Gastrocnemius medialis (tissue), 4 donors: ENCODE results near the gene MED26. TPM values are rescaled to one million over a fixed set of nuclear protein-coding genes. Genes with fewer than 3 reads are reported as not detected.

Source experiments
- ATAC-seq, 2 donors: fragments of 150-250 bp; one replicate each; pipeline ENCODE4 v1.9.1; 2016
- DNase-seq, 2 donors: peaks; one replicate each; pipeline ENCODE4 v3.0.0-alpha.2; 2019
- H3K27ac ChIP-seq, 4 donors: fragments of 200-600 bp; sonication (generic); 1 replicate in 1 of 4; 2 replicates in 3 of 4; pipeline ENCODE4 v1.5.1; 2016 to 2018; ENCODE audit warnings: mild to moderate bottlenecking in 2 of 4, moderate library complexity in 1 of 4
- H3K27me3 ChIP-seq, 3 donors: fragments of 200-600 bp; sonication (generic) in 2 of 3; 1 replicate in 1 of 3; 2 replicates in 2 of 3; pipeline versions ENCODE4 v1.5.1 to v1.6.0; 2016 to 2019; ENCODE audit warnings: mild to moderate bottlenecking in 1 of 3, moderate library complexity in 1 of 3
- H3K36me3 ChIP-seq, 2 donors: fragments of 200-600 bp; sonication (generic) in 1 of 2; one replicate each; pipeline ENCODE4 v1.5.1; 2017 to 2018
- H3K4me1 ChIP-seq, 2 donors: fragments of 200-600 bp; sonication (generic) in 1 of 2; one replicate each; pipeline ENCODE4 v1.5.1; 2016 to 2017; ENCODE audit warnings: mild to moderate bottlenecking in 2 of 2
- H3K4me3 ChIP-seq, 4 donors: fragments of 200-600 bp; sonication (generic) in 3 of 4; 1 replicate in 1 of 4; 2 replicates in 3 of 4; pipeline ENCODE4 v1.5.1; 2016 to 2019; ENCODE audit warnings: mild to moderate bottlenecking in 2 of 4
- H3K9me3 ChIP-seq, 3 donors: fragments of 200-600 bp; sonication (generic) in 2 of 3; 1 replicate in 1 of 3; 2 replicates in 2 of 3; pipeline ENCODE4 v1.5.1; 2016 to 2019
- POLR2A ChIP-seq, 2 donors: fragments of 450-650 bp; IDR thresholded peaks; one replicate each; pipeline ENCODE4 v1.6.1; 2017; ENCODE audit warnings: antibody characterized with exemption in 2 of 2, mild to moderate bottlenecking in 2 of 2, moderate library complexity in 2 of 2
- in situ Hi-C, 4 donors: fragments of 200-750 bp; cut with MboI; loops; one replicate each; pipeline versions ENCODE4 v1.15.0 to v1.8.0; 2017; ENCODE audit warnings: low sequenced_read_pairs in 4 of 4
- intact Hi-C: fragments of 100-400 bp; cut with DNase I; formaldehyde crosslinking; loops from one replicate; pipeline ENCODE4 v1.15.1; 2023; ENCODE audit warnings: low total_unique reads
- total RNA-seq, 4 donors: library from RNA; depleted of rRNA; stranded (reverse); fragments of >200 nt; gene quantifications; one replicate each; pipeline versions ENCODE4 v1.1.0 to v1.2.3, GENCODE V29; 2016
- TF ChIP-seq, protein P1 (sequence below), 5 experiments: fragments of 450-650 bp in 3 of 5; fragments of 200-600 bp in 2 of 5; sonication (generic) in 2 of 5; IDR thresholded peaks in 4 of 5; conservative IDR thresholded peaks in 1 of 5; 1 replicate in 4 of 5; 2 replicates in 1 of 5; pipeline ENCODE4 v1.5.1; 2016 to 2019; ENCODE audit warnings: antibody characterized with exemption in 5 of 5, mild to moderate bottlenecking in 3 of 5, moderate library complexity in 3 of 5

The MED26 gene
- total RNA-seq, 4 donors from 2014 or later, result 5.7 to 15.7 (median 9.4) TPM

DNA sequence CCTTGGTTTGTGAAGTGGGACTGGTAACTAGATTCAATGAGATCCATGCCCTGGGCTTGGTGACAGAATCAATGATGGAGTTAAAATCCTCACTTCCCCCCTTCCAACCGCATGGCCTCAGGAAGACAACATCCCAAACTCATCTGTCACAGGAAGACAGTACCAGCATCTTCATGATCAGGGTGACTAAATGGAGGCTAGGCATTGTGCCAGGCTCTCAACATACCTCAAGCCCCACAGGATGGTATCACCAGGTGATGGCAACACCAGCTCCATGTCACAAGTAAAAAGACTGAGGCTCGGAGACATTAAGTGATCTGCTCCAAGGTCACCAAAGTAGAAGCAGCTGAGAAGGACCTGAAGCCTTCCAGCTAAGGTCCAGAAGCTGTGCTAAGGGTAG, 14.2 kb downstream of the MED26 start:
- H3K4me3 ChIP-seq, result no peak overlapping the region
- ATAC-seq, result no peak
- in situ Hi-C loops, result no loop called here

DNA sequence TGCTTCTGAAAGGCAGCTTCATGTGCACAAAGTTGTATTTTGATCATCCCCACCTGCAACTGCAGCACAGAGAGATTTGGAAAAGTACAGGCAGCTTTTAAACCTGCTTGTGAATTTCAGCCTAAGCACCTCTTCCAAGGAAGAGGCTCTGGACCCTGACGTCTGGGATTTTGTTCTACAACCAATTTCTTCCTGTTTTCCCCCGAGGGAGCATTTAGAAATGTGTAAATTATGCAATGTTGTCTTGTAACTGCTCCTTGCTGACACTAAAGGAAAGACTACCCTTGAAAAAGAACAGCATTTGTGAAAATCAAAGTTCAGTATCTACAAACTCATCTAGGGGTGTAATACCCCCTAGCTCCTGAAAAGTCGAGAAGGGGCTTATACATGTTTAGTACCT, 15.4 kb downstream of the MED26 start:
- TF ChIP-seq, protein P1, sequence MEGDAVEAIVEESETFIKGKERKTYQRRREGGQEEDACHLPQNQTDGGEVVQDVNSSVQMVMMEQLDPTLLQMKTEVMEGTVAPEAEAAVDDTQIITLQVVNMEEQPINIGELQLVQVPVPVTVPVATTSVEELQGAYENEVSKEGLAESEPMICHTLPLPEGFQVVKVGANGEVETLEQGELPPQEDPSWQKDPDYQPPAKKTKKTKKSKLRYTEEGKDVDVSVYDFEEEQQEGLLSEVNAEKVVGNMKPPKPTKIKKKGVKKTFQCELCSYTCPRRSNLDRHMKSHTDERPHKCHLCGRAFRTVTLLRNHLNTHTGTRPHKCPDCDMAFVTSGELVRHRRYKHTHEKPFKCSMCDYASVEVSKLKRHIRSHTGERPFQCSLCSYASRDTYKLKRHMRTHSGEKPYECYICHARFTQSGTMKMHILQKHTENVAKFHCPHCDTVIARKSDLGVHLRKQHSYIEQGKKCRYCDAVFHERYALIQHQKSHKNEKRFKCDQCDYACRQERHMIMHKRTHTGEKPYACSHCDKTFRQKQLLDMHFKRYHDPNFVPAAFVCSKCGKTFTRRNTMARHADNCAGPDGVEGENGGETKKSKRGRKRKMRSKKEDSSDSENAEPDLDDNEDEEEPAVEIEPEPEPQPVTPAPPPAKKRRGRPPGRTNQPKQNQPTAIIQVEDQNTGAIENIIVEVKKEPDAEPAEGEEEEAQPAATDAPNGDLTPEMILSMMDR (IDR thresholded peaks at IDR 0.05 in 4 of 5, conservative IDR thresholded peaks at IDR 0.05 in 1 of 5), result no peak
- TF ChIP-seq POLR2A (IDR thresholded peaks at IDR 0.05), result no peak
- no peak for ATAC-seq
- Histone ChIP-seq H3K27ac (peak overlapping the region; percentile 79 to 87 (median 83)), H3K36me3 (no peaks in the 10 kb centered on the region), H3K9me3 (no peaks in the 10 kb centered on the region), H3K27me3 (no peaks in the 10 kb centered on the region), H3K4me3 (no peak overlapping the region), H3K4me1 (peaks cover 63 to 68% of the 10 kb centered on the region in 2 donors)
- no peak for DNase-seq
- in situ Hi-C loops, result no loop called here
- intact Hi-C loops, result loop anchor here (2.0 kb wide), 1 partner anchor 58 kb away; no protein-coding TSS in a partner anchor

More for the DNA sequence above, 14.2 kb downstream of the MED26 start:
- TF ChIP-seq, protein P1 (IDR thresholded peaks at IDR 0.05 in 4 of 5, conservative IDR thresholded peaks at IDR 0.05 in 1 of 5), result no peak
- no peak for TF ChIP-seq POLR2A (IDR thresholded peaks at IDR 0.05)
- Histone ChIP-seq H3K27ac (peak overlapping the region; percentile 26 to 84 (median 80)), H3K27me3 (no peaks in the 10 kb centered on the region), H3K9me3 (no peaks in the 10 kb centered on the region), H3K4me1 (peaks cover 63 to 68% of the 10 kb centered on the region in 2 donors), H3K36me3 (no peaks in the 10 kb centered on the region)
- no peak for DNase-seq
- intact Hi-C loops, result loop anchor here (2.0 kb wide), 1 partner anchor 57 kb away; no protein-coding TSS in a partner anchor

DNA sequence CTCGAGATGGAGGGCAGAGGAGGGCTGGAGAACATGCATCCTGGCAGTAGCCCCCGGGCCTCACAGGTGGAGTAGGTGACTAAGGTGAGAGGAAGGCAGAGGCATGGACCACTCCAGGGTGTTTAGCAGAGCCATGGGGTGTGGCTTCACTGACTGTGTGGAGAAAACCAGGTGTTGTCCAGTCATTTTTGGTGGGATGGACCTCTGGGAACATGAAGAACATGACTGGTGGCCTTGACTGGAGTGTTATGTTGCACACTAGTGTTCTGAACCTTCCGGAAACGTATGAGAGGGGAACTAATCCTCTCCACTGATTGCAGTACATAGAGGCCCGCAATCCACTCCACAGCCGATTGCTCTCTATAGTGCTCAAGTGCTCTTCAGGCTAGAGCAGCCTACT, 16.9 kb downstream of the MED26 start:
- H3K9me3 ChIP-seq, result no peaks in the 10 kb centered on the region
- DNase-seq (no peak), ATAC-seq (no peak)
- peaks cover 65 to 68% of the 10 kb centered on the region in 2 donors for H3K4me1 ChIP-seq
- intact Hi-C loops, result no loop called here
- in situ Hi-C loops, result no loop called here
- H3K4me3 ChIP-seq, result no peak overlapping the region
- no peaks in the 10 kb centered on the region for H3K36me3 ChIP-seq
- H3K27me3 ChIP-seq, result no peaks in the 10 kb centered on the region
- TF ChIP-seq, protein P1 (IDR thresholded peaks at IDR 0.05 in 4 of 5, conservative IDR thresholded peaks at IDR 0.05 in 1 of 5), result no peak
- TF ChIP-seq POLR2A (IDR thresholded peaks at IDR 0.05), result no peak
- H3K27ac ChIP-seq, result peak overlapping the region; percentile 79 to 87 (median 83)

DNA sequence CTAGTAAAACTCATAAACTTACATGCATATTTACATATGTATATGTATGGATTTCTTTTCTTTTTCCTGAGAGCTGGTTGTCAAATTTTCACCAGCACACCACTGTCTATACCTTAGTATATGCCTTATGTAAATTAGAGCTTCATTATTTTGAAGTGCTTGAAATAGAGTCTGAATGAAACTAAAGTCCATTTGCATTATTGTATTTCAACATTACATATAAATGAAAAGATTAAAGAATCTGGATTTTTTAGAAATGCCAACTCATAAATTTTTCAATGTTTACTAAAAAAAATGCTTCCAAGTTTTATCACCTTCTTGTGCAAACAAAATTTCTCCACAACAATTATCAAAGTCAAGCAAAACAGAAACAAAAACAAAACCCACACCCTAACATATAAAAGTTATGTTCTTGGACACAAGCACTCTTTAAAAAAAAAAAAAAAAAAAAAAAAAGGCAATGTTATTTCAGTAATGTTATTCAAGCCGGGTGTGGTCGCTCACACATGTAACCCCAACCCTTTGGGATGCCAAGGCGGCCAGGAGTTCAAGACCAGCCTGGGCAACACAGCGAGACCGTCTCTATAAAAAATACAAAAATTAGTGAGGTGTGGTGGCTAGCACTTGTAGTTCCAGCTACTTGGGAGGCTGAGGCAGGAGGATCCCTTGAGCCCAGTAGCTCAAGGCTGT, 18.3 kb downstream of the MED26 start:
- no peaks in the 10 kb centered on the region for H3K27me3 ChIP-seq
- no peak for TF ChIP-seq POLR2A (IDR thresholded peaks at IDR 0.05)
- TF ChIP-seq, protein P1 (IDR thresholded peaks at IDR 0.05 in 4 of 5, conservative IDR thresholded peaks at IDR 0.05 in 1 of 5), result no peak
- no peak for DNase-seq
- H3K27ac ChIP-seq, result peak overlapping the region; percentile 79 to 87 (median 84)
- in situ Hi-C loops, result no loop called here
- no peaks in the 10 kb centered on the region for H3K36me3 ChIP-seq
- no peak for ATAC-seq
- H3K9me3 ChIP-seq, result no peaks in the 10 kb centered on the region
- peaks cover 69 to 79% of the 10 kb centered on the region in 2 donors for H3K4me1 ChIP-seq
- intact Hi-C loops, result loop anchor here (10.0 kb wide), 1 partner anchor 215 kb away; the partner anchor contains the start of gene SIN3B
- no peak overlapping the region for H3K4me3 ChIP-seq
